Measurements from ENCODE around the gene PHKB.
A peak's percentile ranks its signal among the peaks of the same experiment; 100 is the strongest.

The PHKB gene

GRCh38 chr16:47506800-47507199, 45.7 kb downstream of the PHKB start:
- no peak for DNase-seq (ENCODE audit: low read depth in 2 of 2)
- no peak for TF ChIP-seq CTCF (IDR thresholded peaks at IDR 0.05; ENCODE audit: low read depth, low read length)
- H3K4me3 ChIP-seq (replicated peaks in 1 of 2; ENCODE audit: low read depth in 2 of 2, low read length in 2 of 2), result no peak overlapping the region

GRCh38 chr16:47507701-47508100, 46.6 kb downstream of the PHKB start:
- DNase-seq (ENCODE audit: low read depth in 2 of 2), result peak in 1 of 2 donors; percentile 2
- no peak for TF ChIP-seq CTCF (IDR thresholded peaks at IDR 0.05; ENCODE audit: low read depth, low read length)
- no peak overlapping the region for H3K4me3 ChIP-seq (replicated peaks in 1 of 2; ENCODE audit: low read depth in 2 of 2, low read length in 2 of 2)

GRCh38 chr16:47511882-47512281, 50.8 kb downstream of the PHKB start:
- no peak for DNase-seq (ENCODE audit: low read depth in 2 of 2)
- no peak for TF ChIP-seq CTCF (IDR thresholded peaks at IDR 0.05; ENCODE audit: low read depth, low read length)
- no peak overlapping the region for H3K4me3 ChIP-seq (replicated peaks in 1 of 2; ENCODE audit: low read depth in 2 of 2, low read length in 2 of 2)

- TF ChIP-seq CTCF (IDR thresholded peaks at IDR 0.05; ENCODE audit: low read depth, low read length), result no peak
- H3K4me3 ChIP-seq (replicated peaks in 1 of 2; ENCODE audit: low read depth in 2 of 2, low read length in 2 of 2), result no peak overlapping the region
- DNase-seq (ENCODE audit: low read depth in 2 of 2), result peak in 1 of 2 donors; percentile 40
Measured at GRCh38 chr16:47519037-47519436, 57.9 kb downstream of the PHKB start.

- peak in 1 of 2 donors; percentile 4 for DNase-seq (ENCODE audit: low read depth in 2 of 2)
- TF ChIP-seq CTCF (IDR thresholded peaks at IDR 0.05; ENCODE audit: low read depth, low read length), result no peak
- no peak overlapping the region for H3K4me3 ChIP-seq (replicated peaks in 1 of 2; ENCODE audit: low read depth in 2 of 2, low read length in 2 of 2)
Measured at GRCh38 chr16:47519546-47519945, 58.4 kb downstream of the PHKB start.

GRCh38 chr16:47519996-47520679, 59.0 kb downstream of the PHKB start:
- H3K4me3 ChIP-seq (replicated peaks in 1 of 2; ENCODE audit: low read depth in 2 of 2, low read length in 2 of 2), result no peak overlapping the region
- DNase-seq (ENCODE audit: low read depth in 2 of 2), result peak in 1 of 2 donors; percentile 6
- TF ChIP-seq CTCF (IDR thresholded peaks at IDR 0.05; ENCODE audit: low read depth, low read length), result no peak
